Suprapubic skin (tissue), 4 donors: ENCODE measurements around the gene MAP7D1. TPM values are rescaled to one million over a fixed set of nuclear protein-coding genes. Genes with fewer than 3 reads are reported as not detected.
A peak's percentile ranks its signal among the peaks of the same experiment; 100 is the strongest.

Source experiments
- DNase-seq, 2 donors: peaks; one replicate each; pipeline ENCODE4 v3.0.0-alpha.2; 2019; ENCODE audit warnings: low spot score in 2 of 2
- H3K27ac ChIP-seq: fragments of 200-600 bp; sonication (generic); one replicate; pipeline ENCODE4 v1.5.1; 2019
- H3K27me3 ChIP-seq: fragments of 200-600 bp; sonication (generic); one replicate; pipeline ENCODE4 v1.5.1; 2019
- H3K36me3 ChIP-seq: fragments of 200-600 bp; sonication (generic); one replicate; pipeline ENCODE4 v1.5.1; 2019
- H3K4me1 ChIP-seq: fragments of 200-600 bp; sonication (generic); one replicate; pipeline ENCODE4 v1.5.1; 2019
- H3K4me3 ChIP-seq: fragments of 200-600 bp; sonication (generic); one replicate; pipeline ENCODE4 v1.5.1; 2019; ENCODE audit warnings: mild to moderate bottlenecking
- H3K9me3 ChIP-seq: fragments of 200-600 bp; sonication (generic); one replicate; pipeline ENCODE4 v1.5.1; 2019
- EP300 ChIP-seq: sonication (generic); formaldehyde crosslinking; IDR thresholded peaks from one replicate; pipeline ENCODE4 v1.6.1; 2017; ENCODE audit warnings: antibody characterized with exemption
- POLR2A ChIP-seq, 2 donors: fragments of 450-650 bp; IDR thresholded peaks; one replicate each; pipeline ENCODE4 v1.6.1; 2017; ENCODE audit warnings: antibody characterized with exemption in 2 of 2, mild to moderate bottlenecking in 2 of 2, moderate library complexity in 2 of 2
- POLR2AphosphoS5 ChIP-seq, 3 donors: sonication (generic); formaldehyde crosslinking; IDR thresholded peaks; one replicate each; pipeline ENCODE4 v1.6.1; 2017; ENCODE audit warnings: antibody characterized with exemption in 3 of 3
- WGBS: methylation state at CpG from one replicate; pipeline ENCODE4 v1.1.5; 2018; 5-methylcytosine and 5-hydroxymethylcytosine counted together
- total RNA-seq, 4 donors: library from RNA; depleted of rRNA; stranded (reverse); fragments of >200 nt; gene quantifications; one replicate each; pipeline ENCODE4 v1.1.0, GENCODE V29; 2016
- TF ChIP-seq, protein P1 (sequence below), 2 donors: fragments of 200-600 bp in 1 of 2; fragments of 450-650 bp in 1 of 2; sonication (generic) in 1 of 2; IDR thresholded peaks; one replicate each; pipeline ENCODE4 v1.5.1; 2016 to 2019; ENCODE audit warnings: antibody characterized with exemption in 2 of 2, mild to moderate bottlenecking in 1 of 2, moderate library complexity in 1 of 2

Gene MAP7D1
- total RNA-seq, 4 donors from 2014 or later, result 80.0 to 119 (median 94.6) TPM

DNA sequence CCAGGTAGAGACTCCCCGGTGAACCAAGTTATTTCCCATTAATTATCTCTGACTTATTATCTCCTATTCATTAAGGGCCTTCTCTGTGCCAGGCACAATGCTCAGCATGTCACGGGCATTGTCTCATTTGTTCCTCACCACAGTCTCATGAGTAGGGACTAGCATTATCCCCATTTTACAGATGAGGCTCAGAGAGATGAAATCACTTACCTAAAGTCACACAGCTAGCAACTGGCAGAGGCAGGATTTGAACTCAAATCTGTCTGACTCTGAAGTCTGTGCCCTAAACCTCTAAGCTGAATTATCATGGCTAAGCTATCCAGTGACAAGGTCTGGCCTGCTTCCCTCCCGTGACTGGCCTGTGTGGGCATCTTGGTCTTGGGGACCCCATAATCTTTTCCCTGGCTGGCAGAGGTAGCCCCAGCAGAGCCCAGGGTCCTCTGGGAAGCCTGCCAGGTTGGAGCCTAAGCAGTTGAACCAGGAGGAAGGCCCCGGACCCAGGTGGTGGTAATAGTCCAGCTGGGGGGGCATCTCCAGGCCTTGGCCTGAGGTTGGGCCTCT lies 4.5 kb downstream of the MAP7D1 start:
- Histone ChIP-seq H3K4me3 (peak overlapping the region; percentile 47), H3K27me3 (no peaks in the 10 kb centered on the region), H3K9me3 (no peaks in the 10 kb centered on the region), H3K27ac (peak overlapping the region; percentile 89), H3K4me1 (peaks cover 79% of the 10 kb centered on the region), H3K36me3 (no peaks in the 10 kb centered on the region)
- 49% methylated on average over 2 of the region's 4 CpGs for WGBS
- no peak for DNase-seq
- TF ChIP-seq POLR2AphosphoS5 (IDR thresholded peaks at IDR 0.05) (no peak), EP300 (no peak), POLR2A (IDR thresholded peaks at IDR 0.05) (no peak)
- TF ChIP-seq, protein P1, sequence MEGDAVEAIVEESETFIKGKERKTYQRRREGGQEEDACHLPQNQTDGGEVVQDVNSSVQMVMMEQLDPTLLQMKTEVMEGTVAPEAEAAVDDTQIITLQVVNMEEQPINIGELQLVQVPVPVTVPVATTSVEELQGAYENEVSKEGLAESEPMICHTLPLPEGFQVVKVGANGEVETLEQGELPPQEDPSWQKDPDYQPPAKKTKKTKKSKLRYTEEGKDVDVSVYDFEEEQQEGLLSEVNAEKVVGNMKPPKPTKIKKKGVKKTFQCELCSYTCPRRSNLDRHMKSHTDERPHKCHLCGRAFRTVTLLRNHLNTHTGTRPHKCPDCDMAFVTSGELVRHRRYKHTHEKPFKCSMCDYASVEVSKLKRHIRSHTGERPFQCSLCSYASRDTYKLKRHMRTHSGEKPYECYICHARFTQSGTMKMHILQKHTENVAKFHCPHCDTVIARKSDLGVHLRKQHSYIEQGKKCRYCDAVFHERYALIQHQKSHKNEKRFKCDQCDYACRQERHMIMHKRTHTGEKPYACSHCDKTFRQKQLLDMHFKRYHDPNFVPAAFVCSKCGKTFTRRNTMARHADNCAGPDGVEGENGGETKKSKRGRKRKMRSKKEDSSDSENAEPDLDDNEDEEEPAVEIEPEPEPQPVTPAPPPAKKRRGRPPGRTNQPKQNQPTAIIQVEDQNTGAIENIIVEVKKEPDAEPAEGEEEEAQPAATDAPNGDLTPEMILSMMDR (IDR thresholded peaks at IDR 0.05), result no peak

DNA sequence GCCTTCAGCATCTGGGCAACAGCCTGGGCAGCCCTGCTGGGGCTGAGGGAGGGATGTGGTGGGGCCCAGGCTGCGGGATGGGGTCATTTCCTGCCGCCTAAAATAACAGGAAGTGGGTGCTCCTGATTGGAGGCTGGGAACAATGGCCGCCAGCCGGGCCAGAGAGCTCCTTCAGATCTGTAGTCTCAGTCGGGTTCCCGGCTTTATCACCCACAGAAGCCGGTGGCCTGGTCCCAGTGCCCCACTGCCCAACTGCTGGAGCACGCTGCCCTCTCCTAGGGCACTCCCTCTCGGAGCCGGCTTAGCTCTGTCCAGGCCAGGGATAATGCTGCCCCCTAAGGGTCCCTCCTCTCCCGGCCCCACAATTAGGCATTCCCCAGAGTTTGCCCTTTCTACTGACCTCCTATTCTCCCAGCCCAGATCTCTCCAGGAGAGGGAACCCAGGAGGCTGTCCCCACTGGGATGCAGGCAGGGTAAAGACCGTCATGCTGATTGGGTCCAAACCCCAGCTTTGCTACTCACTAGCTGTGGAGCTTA lies 5.1 kb downstream of the MAP7D1 start:
- Histone ChIP-seq H3K36me3 (no peaks in the 10 kb centered on the region), H3K4me3 (peak overlapping the region; percentile 47), H3K4me1 (peaks cover 82% of the 10 kb centered on the region), H3K27me3 (no peaks in the 10 kb centered on the region), H3K27ac (peak overlapping the region; percentile 89), H3K9me3 (no peaks in the 10 kb centered on the region)
- peak in 1 of 2 donors; percentile 88 for DNase-seq
- 26% methylated on average over 8 of the region's 12 CpGs for WGBS
- TF ChIP-seq, protein P1 (IDR thresholded peaks at IDR 0.05), result peak in 1 of 2 donors; percentile 11
- TF ChIP-seq POLR2A (IDR thresholded peaks at IDR 0.05) (no peak), EP300 (no peak), POLR2AphosphoS5 (IDR thresholded peaks at IDR 0.05) (no peak)

DNA sequence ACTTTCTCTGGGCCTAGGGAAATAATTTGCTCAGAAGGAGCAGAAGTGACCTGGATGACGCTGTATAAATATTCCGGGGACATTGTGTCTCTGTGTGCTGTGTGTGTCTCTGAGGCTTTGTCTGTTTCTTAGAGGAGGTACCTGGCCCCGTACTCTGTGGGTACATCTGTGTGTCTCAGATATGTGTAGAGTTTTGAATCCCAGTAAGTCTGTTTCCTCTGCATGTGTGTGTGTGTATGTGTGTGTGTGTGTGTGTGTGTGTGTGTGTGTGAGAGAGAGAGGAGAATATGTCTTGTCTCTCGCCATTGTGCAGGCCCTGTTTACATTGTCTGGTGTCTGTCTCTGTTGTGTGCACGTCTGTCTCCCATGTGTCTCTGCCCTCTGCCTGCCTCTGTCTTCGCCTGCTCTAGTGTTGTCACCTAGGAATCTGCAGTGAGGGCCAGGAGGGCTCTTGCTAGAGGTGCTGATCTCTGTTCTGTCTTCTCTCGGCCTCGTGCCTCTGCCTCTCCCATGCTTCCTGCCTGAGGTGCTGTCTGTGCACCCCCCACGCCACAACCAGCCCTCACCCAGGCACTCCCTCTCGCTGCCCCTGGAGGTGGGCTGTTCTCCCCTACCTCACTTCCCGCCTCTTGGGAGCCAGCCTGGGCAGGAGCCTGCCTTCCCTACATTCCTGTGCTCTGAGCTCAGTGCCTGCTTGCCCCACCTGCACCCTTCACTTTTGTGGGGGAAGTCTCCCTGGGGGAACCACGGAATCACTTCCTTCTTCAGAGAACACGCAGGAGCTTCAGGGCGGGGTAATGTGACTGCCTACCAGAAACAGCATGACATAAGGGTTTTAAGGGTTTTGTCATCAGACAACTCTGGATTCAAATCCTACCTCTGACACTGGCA lies 5.9 kb downstream of the MAP7D1 start:
- no peak for DNase-seq
- Histone ChIP-seq H3K27ac (peak overlapping the region; percentile 89), H3K4me3 (peak overlapping the region; percentile 47), H3K9me3 (no peaks in the 10 kb centered on the region), H3K27me3 (no peaks in the 10 kb centered on the region), H3K4me1 (peaks cover 88% of the 10 kb centered on the region), H3K36me3 (no peaks in the 10 kb centered on the region)
- TF ChIP-seq POLR2AphosphoS5 (IDR thresholded peaks at IDR 0.05) (no peak), POLR2A (IDR thresholded peaks at IDR 0.05) (no peak), EP300 (no peak)
- TF ChIP-seq, protein P1 (IDR thresholded peaks at IDR 0.05), result no peak
- 11% methylated on average over 13 of the region's 14 CpGs for WGBS

DNA sequence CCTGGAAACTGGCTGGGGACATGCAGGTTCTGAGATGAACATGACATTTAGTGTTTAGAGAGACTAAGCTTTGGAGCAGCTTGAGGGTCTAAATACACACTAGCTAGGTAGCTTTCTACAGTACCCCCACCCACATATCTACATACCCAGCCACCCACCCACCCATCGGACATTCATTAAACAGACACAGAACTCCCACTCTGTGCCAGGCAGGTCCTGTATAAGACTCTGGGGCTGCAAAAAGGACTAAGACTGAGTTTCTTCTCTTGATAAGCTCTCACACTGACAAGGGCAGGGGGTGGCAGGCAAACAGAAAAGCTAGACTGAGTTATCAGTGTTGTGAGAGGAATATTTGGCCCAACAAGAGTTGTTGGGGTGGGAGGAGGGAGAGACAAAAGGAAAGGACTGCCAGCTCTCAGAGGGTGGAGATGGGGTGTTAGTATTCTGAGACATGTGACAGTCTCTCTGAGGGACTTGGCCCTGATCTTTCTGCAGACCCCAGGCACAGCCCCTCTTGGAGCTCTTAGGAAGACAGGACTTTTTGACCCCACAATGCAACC lies 6.8 kb downstream of the MAP7D1 start:
- no peak for DNase-seq
- Histone ChIP-seq H3K4me1 (peaks cover 85% of the 10 kb centered on the region), H3K4me3 (peak overlapping the region; percentile 47), H3K36me3 (no peaks in the 10 kb centered on the region), H3K27ac (peak overlapping the region; percentile 89), H3K27me3 (no peaks in the 10 kb centered on the region), H3K9me3 (no peaks in the 10 kb centered on the region)
- no peak for TF ChIP-seq POLR2AphosphoS5 (IDR thresholded peaks at IDR 0.05)
- no peak for TF ChIP-seq EP300
- TF ChIP-seq, protein P1 (IDR thresholded peaks at IDR 0.05), result no peak
- TF ChIP-seq POLR2A (IDR thresholded peaks at IDR 0.05), result no peak
- WGBS, result 56% methylated on average over 1 of the region's 1 CpG

DNA sequence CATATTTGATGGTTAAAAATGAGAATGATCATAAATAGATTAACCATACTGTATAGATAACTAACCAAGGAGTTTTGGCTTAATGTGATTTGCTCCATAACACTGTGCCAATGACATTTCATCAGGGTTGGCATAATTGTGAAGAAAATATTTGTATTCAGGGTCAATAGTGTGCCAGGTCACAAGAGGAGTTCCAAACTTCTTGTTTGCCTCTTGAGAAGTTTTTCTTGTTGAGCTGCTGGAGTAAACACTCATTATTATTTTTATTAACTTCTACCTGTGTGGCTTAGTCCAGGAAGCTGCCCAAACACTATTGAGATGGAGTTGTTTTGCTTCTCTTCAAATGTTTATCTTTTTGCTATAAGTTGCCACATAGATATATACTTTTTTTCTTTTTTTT lies 7.5 kb downstream of the MAP7D1 start:
- H3K9me3 ChIP-seq, result no peaks in the 10 kb centered on the region
- no peak for DNase-seq
- TF ChIP-seq POLR2AphosphoS5 (IDR thresholded peaks at IDR 0.05) (no peak), EP300 (no peak), POLR2A (IDR thresholded peaks at IDR 0.05) (no peak)
- TF ChIP-seq, protein P1 (IDR thresholded peaks at IDR 0.05), result no peak
- no peaks in the 10 kb centered on the region for H3K36me3 ChIP-seq
- H3K27me3 ChIP-seq, result no peaks in the 10 kb centered on the region
- H3K4me3 ChIP-seq, result no peak overlapping the region
- H3K27ac ChIP-seq, result peak overlapping the region; percentile 89
- peaks cover 83% of the 10 kb centered on the region for H3K4me1 ChIP-seq
